Spleen (tissue), 7 donors: Measurements from ENCODE around the gene SPATA21.
"Not testable (repeated sequence)": the region's sequence is repeated elsewhere in the genome, so short reads cannot be mapped to it uniquely, and the experiment has no call there.

ENCODE experiments used
- CTCF ChIP-seq, 11 experiments: fragments of 200-600 bp in 7 of 11; fragments of 450-650 bp in 4 of 11; sonication (generic) in 4 of 11; IDR thresholded peaks in 8 of 11; conservative IDR thresholded peaks in 3 of 11; 1 replicate in 7 of 11; 2 replicates in 4 of 11; pipeline versions ENCODE4 v1.4.0 to v1.8.0; 2016 to 2021; ENCODE audit warnings: antibody characterized with exemption in 11 of 11, inconsistent platforms in 4 of 11, mild to moderate bottlenecking in 1 of 11
- POLR2AphosphoS5 ChIP-seq, 3 donors: sonication (generic); formaldehyde crosslinking; IDR thresholded peaks; one replicate each; pipeline ENCODE4 v1.5.1; 2017; ENCODE audit warnings: antibody characterized with exemption in 3 of 3
- donor health status: DM: no; HTN: no; CAD: no; lungs with moderate emphysema.
- donor health status: DM: no; HTN: no; CAD: no.
- donor health status: DM: no; HTN: no; CAD: no.

- not testable (repeated sequence) for TF ChIP-seq CTCF (IDR thresholded peaks at IDR 0.05 in 8 of 11, conservative IDR thresholded peaks at IDR 0.05 in 3 of 11)
- TF ChIP-seq POLR2AphosphoS5 (IDR thresholded peaks at IDR 0.05) = peak in 1 of 3 donors; percentile 28
These were observed 45.9 kb upstream of the SPATA21 start for GRCh38 chr1:16483146-16483545.
